Measurements from ENCODE around the gene PEX11G. TPM values are rescaled to one million over a fixed set of nuclear protein-coding genes. Genes with fewer than 3 reads are reported as not detected.

The PEX11G gene
- total and polyA plus RNA-seq, 9 of the 15 experiments (the other 6 are each of a cell fraction or from before 2014, with no cell fraction given): 0.07 to 3.2 (median 0.70) TPM; not detected in 1

GRCh38 chr19:7529246-7529600 lies 40.4 kb upstream of the PEX11G start:
- in situ Hi-C loops (cut with MboI) (no loop called here), intact Hi-C loops (cut with micrococcal nuclease) (no loop called here)
- ATAC-seq (no peak), DNase-seq (ENCODE audit: extremely low read depth in 1 of 4, low spot score in 3 of 4) (no peak), FAIRE-seq (no peak)
- Histone ChIP-seq H3K27me3 (ENCODE audit: control insufficient read depth in 2 of 2, insufficient read depth in 2 of 2, low read length in 2 of 2) (no peaks in the 10 kb centered on the region), H3K79me2 (ENCODE audit: control insufficient read depth, insufficient read depth, low read length) (no peaks in the 10 kb centered on the region), H3K9ac (ENCODE audit: insufficient read depth in 1 of 2, low read depth in 2 of 2, low read length in 2 of 2) (no peak overlapping the region), H3K27ac (ENCODE audit: extremely low read depth, low read depth, low read length) (no peak overlapping the region), H4K20me1 (replicated peaks; ENCODE audit: control insufficient read depth, insufficient read depth, low read length) (no peaks in the 10 kb centered on the region), H2AFZ (ENCODE audit: low read depth, low read length) (no peak overlapping the region), H3K9me1 (ENCODE audit: control insufficient read depth, insufficient read depth, low read length) (no peaks in the 10 kb centered on the region), H3K4me1 (replicated peaks in 1 of 2; ENCODE audit: control insufficient read depth in 2 of 2, insufficient read depth in 2 of 2, low read length in 2 of 2) (peaks cover 3 to 30% of the 10 kb centered on the region in 2 experiments; a peak in 4 of 5 replicates), H3K4me3 (no peak overlapping the region), H3K36me3 (ENCODE audit: control insufficient read depth, insufficient read depth, low read length) (peaks cover 18% of the 10 kb centered on the region; the same call in 1 of the 3 replicates), H3K9me3 (replicated peaks; ENCODE audit: control insufficient read depth, insufficient read depth, low read depth, low read length) (no peaks in the 10 kb centered on the region), H3K4me2 (ENCODE audit: insufficient read depth, low read length) (no peak overlapping the region)
- 79% methylated on average over 8 of the region's 15 CpGs for WGBS (ENCODE audit: insufficient coverage, low coverage, missing lambda C conversion rate)
- no TSS peak for BruUV-seq (replicated peaks)
- ChIA-PET POLR2A (interaction anchor here (0.5 kb wide), 1 partner anchor 34 kb away, joined by 3 read pairs; no protein-coding TSS in a partner anchor), CTCF (ENCODE audit: low intra/inter-chr PET ratio) (no interaction called here)
- TF ChIP-seq ATF7 (IDR thresholded peaks at IDR 0.05): no peak
- TF ChIP-seq MYC (IDR thresholded peaks at IDR 0.05; ENCODE audit: low read depth, low read length): no peak
- TF ChIP-seq MYC (CRISPR knock-in tag; IDR thresholded peaks at IDR 0.05; ENCODE audit: borderline replicate concordance, low read depth): no peak
- no peak for TF ChIP-seq PRMT5 (CRISPR knock-in tag; IDR thresholded peaks at IDR 0.05)
- TF ChIP-seq MYBL2 (IDR thresholded peaks at IDR 0.05; ENCODE audit: low read depth): no peak
- TF ChIP-seq MYBL2 (CRISPR knock-in tag; IDR thresholded peaks at IDR 0.05; ENCODE audit: borderline replicate concordance): no peak
- no peak for TF ChIP-seq SMARCA5 (IDR thresholded peaks at IDR 0.05)
- no peak for TF ChIP-seq NEUROD1 (IDR thresholded peaks at IDR 0.05; ENCODE audit: borderline replicate concordance, low read depth, low read length, partially characterized antibody)
- no peak for TF ChIP-seq L3MBTL2 (IDR thresholded peaks at IDR 0.05)
- no peak for TF ChIP-seq CREB5 (CRISPR knock-in tag; IDR thresholded peaks at IDR 0.05)
- TF ChIP-seq YBX1 (IDR thresholded peaks at IDR 0.05): no peak
- TF ChIP-seq MED1 (CRISPR knock-in tag; IDR thresholded peaks at IDR 0.05; ENCODE audit: borderline replicate concordance): no peak
- no peak for TF ChIP-seq SETDB1 (IDR thresholded peaks at IDR 0.05; ENCODE audit: low read length)
- TF ChIP-seq RBM17 (IDR thresholded peaks at IDR 0.05; ENCODE audit: borderline replicate concordance, low read depth, low read length): no peak
- TF ChIP-seq IRF9 (tag; IDR thresholded peaks at IDR 0.05): no peak
- no peak for TF ChIP-seq ZNF263 (CRISPR knock-in tag; IDR thresholded peaks at IDR 0.05; ENCODE audit: borderline replicate concordance)
- TF ChIP-seq HDAC2 (IDR thresholded peaks at IDR 0.05): no peak
- TF ChIP-seq TEAD1 (CRISPR knock-in tag; IDR thresholded peaks at IDR 0.05): no peak
- TF ChIP-seq ZNF239 (CRISPR knock-in tag; IDR thresholded peaks at IDR 0.05): no peak
- no peak for TF ChIP-seq ZNF232 (CRISPR knock-in tag; IDR thresholded peaks at IDR 0.05)

Data from K562 (cell line).